K562 (cell line): ENCODE measurements around the gene ST6GALNAC6. TPM values are rescaled to one million over a fixed set of nuclear protein-coding genes. Genes with fewer than 3 reads are reported as not detected.

Experiments used
- AFF1 ChIP-seq, 2 experiments: fragments of 450-650 bp; IDR thresholded peaks; 2 replicates each; pipeline ENCODE4 v1.6.1; 2018; ENCODE audit warnings: mild to moderate bottlenecking in 2 of 2, low read depth in 1 of 2; ENCODE audit not compliant: partially characterized antibody in 2 of 2
- ARID1B ChIP-seq: fragments of 450-650 bp; IDR thresholded peaks from 2 replicates; pipeline ENCODE4 v1.6.1; 2016; ENCODE audit warnings: antibody characterized with exemption, mild to moderate bottlenecking, inconsistent platforms
- BRCA1 ChIP-seq, 2 experiments: fragments of 450-650 bp in 1 of 2; sonication (generic) in 1 of 2; formaldehyde crosslinking in 1 of 2; IDR thresholded peaks; 2 replicates each; pipeline versions ENCODE4 v1.5.0 to v1.6.1; 2017 to 2020; ENCODE audit warnings: mild to moderate bottlenecking in 1 of 2, missing genetic modification reagents in 1 of 2
- BRD4 ChIP-seq: fragments of 200-600 bp; sonication (generic); IDR thresholded peaks from 2 replicates; pipeline ENCODE4 v1.6.1; 2017; ENCODE audit warnings: inconsistent platforms
- DNMT1 ChIP-seq: fragments of 450-650 bp; IDR thresholded peaks from 2 replicates; pipeline ENCODE4 v1.6.1; 2016; ENCODE audit warnings: antibody characterized with exemption, mild to moderate bottlenecking
- ETV5 ChIP-seq: sonication (generic); formaldehyde crosslinking; IDR thresholded peaks from 2 replicates; pipeline ENCODE4 v1.4.0; 2020; ENCODE audit warnings: low read depth, mild to moderate bottlenecking, missing genetic modification reagents
- GTF2E2 ChIP-seq: fragments of 200-800 bp; sonication (Bioruptor generic); IDR thresholded peaks from 2 replicates; pipeline ENCODE4 v1.6.1; 2016; ENCODE audit warnings: missing genetic modification characterization, missing compliant biosample characterization
- HDAC1 ChIP-seq, 2 experiments: fragments of 450-650 bp; IDR thresholded peaks; 2 replicates each; pipeline ENCODE4 v1.6.1; 2016 to 2017; ENCODE audit warnings: inconsistent platforms in 1 of 2, mild to moderate bottlenecking in 1 of 2, moderate library complexity in 1 of 2
- HDAC8 ChIP-seq: fragments of 450-650 bp; IDR thresholded peaks from 2 replicates; pipeline ENCODE4 v1.6.1; 2016; ENCODE audit warnings: mild to moderate bottlenecking, missing genetic modification characterization, moderate library complexity, missing compliant biosample characterization
- ILK ChIP-seq: fragments of 450-650 bp; IDR thresholded peaks from 2 replicates; pipeline ENCODE4 v1.6.1; 2016; ENCODE audit warnings: missing genetic modification characterization, low read depth, mild to moderate bottlenecking, missing compliant biosample characterization, moderate library complexity, borderline replicate concordance
- IRF2 ChIP-seq: sonication (generic); formaldehyde crosslinking; IDR thresholded peaks from 2 replicates; pipeline ENCODE4 v1.8.1; 2022; ENCODE audit warnings: mild to moderate bottlenecking, missing genetic modification reagents
- MITF ChIP-seq: IDR thresholded peaks from 2 replicates; pipeline ENCODE4 v1.6.1; 2014; ENCODE audit warnings: antibody characterized with exemption
- MTA2 ChIP-seq: fragments of 450-650 bp; IDR thresholded peaks from 2 replicates; pipeline ENCODE4 v1.6.1; 2016; ENCODE audit warnings: low read depth
- PHB ChIP-seq: fragments of 250-450 bp; sonication (Bioruptor Pico); IDR thresholded peaks from 2 replicates; pipeline ENCODE4 v1.5.0; 2021
- POLR2G ChIP-seq: fragments of 200-400 bp; formaldehyde crosslinking; IDR thresholded peaks from 2 replicates; pipeline ENCODE4 v1.6.1; 2017; ENCODE audit warnings: low read depth, mild to moderate bottlenecking, antibody characterized with exemption, low read length, moderate library complexity
- PURB ChIP-seq: sonication (generic); formaldehyde crosslinking; IDR thresholded peaks from 2 replicates; pipeline ENCODE4 v1.9.0; 2021; ENCODE audit warnings: low read depth, mild to moderate bottlenecking, missing genetic modification reagents
- SRSF9 ChIP-seq: fragments of 200-400 bp; formaldehyde crosslinking; IDR thresholded peaks from 2 replicates; pipeline ENCODE4 v1.6.1; 2017; ENCODE audit warnings: low read depth, low read length, borderline replicate concordance
- TEAD1 ChIP-seq, 2 experiments: fragments of 450-650 bp in 1 of 2; sonication (generic) in 1 of 2; formaldehyde crosslinking; IDR thresholded peaks; 2 replicates each; pipeline versions ENCODE4 v1.4.0 to v1.8.0; 2020 to 2022; ENCODE audit warnings: mild to moderate bottlenecking in 2 of 2, missing genetic modification reagents in 1 of 2
- ZBTB9 ChIP-seq: fragments of 450-650 bp; formaldehyde crosslinking; IDR thresholded peaks from 2 replicates; pipeline ENCODE4 v1.4.0; 2020; ENCODE audit warnings: mild to moderate bottlenecking, moderate library complexity
- ZNF133 ChIP-seq: fragments of 250-450 bp; sonication (Bioruptor Pico); IDR thresholded peaks from 2 replicates; pipeline ENCODE4 v1.4.0; 2020; ENCODE audit warnings: mild to moderate bottlenecking
- ZNF24 ChIP-seq: fragments of 450-650 bp; IDR thresholded peaks from 2 replicates; pipeline ENCODE4 v1.6.1; 2016
- ZNF75A ChIP-seq: fragments of 450-650 bp; formaldehyde crosslinking; IDR thresholded peaks from 2 replicates; pipeline ENCODE4 v1.4.0; 2020; ENCODE audit warnings: mild to moderate bottlenecking
- polyA plus RNA-seq, 8 experiments: library from polyadenylated mRNA; depleted of rRNA in 4 of 8; stranded (reverse) in 5 of 8; unstranded in 3 of 8; fragments of >200 nt; fragmentation: Nextera tagmentation in 2 of 8; fragmentation: Illumina TruSeq in 1 of 8; extraction: Ambion mirVana in 2 of 8; extraction: Trizol in 1 of 8; gene quantifications; 2 replicates each; pipeline versions ENCODE4 v1.2.1 to v1.2.3, GENCODE V29; 2011 to 2014; ENCODE audit warnings: inconsistent platforms in 1 of 8, missing spikeins in 1 of 8
- total RNA-seq, 7 experiments: library from RNA; depleted of rRNA in 6 of 7; stranded (reverse); fragments of >200 nt in 6 of 7; fragmentation: Illumina TruSeq in 2 of 7; extraction: Trizol in 2 of 7; gene quantifications; 2 replicates each; pipeline versions ENCODE4 v1.2.1 to v1.2.3, GENCODE V29; 2011 to 2021; ENCODE audit warnings: low replicate concordance in 1 of 7

The ST6GALNAC6 gene
- total and polyA plus RNA-seq, 9 of the 15 experiments (the other 6 are each of a cell fraction or from before 2014, with no cell fraction given) = 0.13 to 23.0 (median 14.5) TPM

- TF ChIP-seq HDAC8 (tag) (no peak), ETV5 (CRISPR knock-in tag) (peak; percentile 72; the same call in 1 of the 2 replicates), ZNF75A (CRISPR knock-in tag) (no peak), POLR2G (peak; percentile 89), GTF2E2 (tag) (no peak; the same call in 1 of the 2 replicates), ARID1B (no peak), ZBTB9 (CRISPR knock-in tag) (no peak), SRSF9 (no peak), ZNF133 (CRISPR knock-in tag) (no peak), IRF2 (no peak), BRD4 (no peak), TEAD1 (CRISPR knock-in tag; IDR thresholded peaks at IDR 0.05) (peak; percentile 6 to 51; a peak in 1 of 4 replicates), MITF (no peak), DNMT1 (no peak), PHB (CRISPR knock-in tag) (no peak), BRCA1 (IDR thresholded peaks at IDR 0.05) (no peak), BRCA1 (CRISPR knock-in tag; IDR thresholded peaks at IDR 0.05) (peak; percentile 69; the same call in 1 of the 2 replicates), ILK (tag) (no peak), PURB (CRISPR knock-in tag) (no peak), ZNF24 (no peak), HDAC1 (IDR thresholded peaks at IDR 0.05) (peak in 1 of 2 experiments; percentile 70; a peak in 2 of 4 replicates), MTA2 (no peak), AFF1 (IDR thresholded peaks at IDR 0.05; ENCODE audit: low read depth in 1 of 2, partially characterized antibody in 2 of 2) (peak in 1 of 2 experiments; percentile 85)
Observed at GRCh38 chr9:127937388-127938297, 38.2 kb upstream of the ST6GALNAC6 start, which contains the start of gene DPM2 (continued).
